ENCODE results near the gene CD84.

The CD84 gene

DNA sequence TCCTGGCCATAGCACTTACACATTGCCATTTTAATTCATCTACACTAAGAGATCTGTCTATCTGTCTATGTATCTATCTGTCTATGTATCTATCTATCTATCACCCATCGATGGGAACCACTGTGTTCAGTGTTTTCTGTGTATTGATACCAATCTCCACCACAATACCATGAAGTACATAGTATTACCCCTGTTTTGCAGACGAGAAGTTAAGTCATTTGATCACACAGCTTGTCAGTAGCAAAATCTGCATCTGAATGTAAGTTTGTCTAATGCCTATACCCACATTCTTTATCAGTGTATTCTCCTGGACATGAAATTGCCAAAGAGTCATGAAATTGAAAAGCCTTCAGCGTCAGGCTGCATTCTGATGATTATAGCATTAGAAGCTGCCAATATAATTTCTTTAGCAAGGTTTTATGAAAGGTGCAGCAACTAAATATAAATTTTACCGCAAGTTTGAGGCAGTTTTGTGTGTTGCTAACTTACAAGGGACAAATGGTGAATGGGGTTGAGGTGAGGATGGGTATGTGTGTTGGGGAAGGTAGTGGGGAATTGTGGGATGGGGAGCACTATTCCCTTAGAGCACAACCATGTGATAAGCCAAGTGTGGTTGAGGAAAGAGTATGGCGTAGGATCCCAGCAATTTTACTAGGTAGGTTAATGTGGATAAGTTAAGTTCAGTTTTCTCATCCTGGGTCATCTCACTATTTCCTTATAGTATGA is 43.4 kb upstream of the CD84 start:
- Histone ChIP-seq H3K27ac (ENCODE audit: low read depth, low read length, severe bottlenecking) (no peak overlapping the region), H3K4me3 (ENCODE audit: extremely low read depth, insufficient read depth, low read length, poor library complexity, severe bottlenecking) (no peak overlapping the region), H3K9me3 (ENCODE audit: control insufficient read depth, low read length) (no peaks in the 10 kb centered on the region), H3K36me3 (ENCODE audit: control insufficient read depth, insufficient read depth, low read length) (no peaks in the 10 kb centered on the region), H3K4me1 (ENCODE audit: control insufficient read depth, insufficient read depth, low read length, poor library complexity, severe bottlenecking) (no peaks in the 10 kb centered on the region)
- WGBS, 2 experiments (ENCODE audit: insufficient coverage in 2 of 2): 92 to 100% methylated on average over 1 to 4 of the region's 5 CpGs

- no peak overlapping the region for H3K27ac ChIP-seq (ENCODE audit: low read depth, low read length, severe bottlenecking)
- H3K4me3 ChIP-seq (ENCODE audit: extremely low read depth, insufficient read depth, low read length, poor library complexity, severe bottlenecking): no peak overlapping the region
- no peaks in the 10 kb centered on the region for H3K9me3 ChIP-seq (ENCODE audit: control insufficient read depth, low read length)
- 83 to 96% methylated on average over 6 to 8 of the region's 8 CpGs for WGBS, 2 experiments (ENCODE audit: insufficient coverage in 2 of 2)
- no peaks in the 10 kb centered on the region for H3K36me3 ChIP-seq (ENCODE audit: control insufficient read depth, insufficient read depth, low read length)
- H3K4me1 ChIP-seq (ENCODE audit: control insufficient read depth, insufficient read depth, low read length, poor library complexity, severe bottlenecking): no peaks in the 10 kb centered on the region
These were observed 42.5 kb upstream of the CD84 start for GRCh38 chr1:160621633-160622413.

DNA sequence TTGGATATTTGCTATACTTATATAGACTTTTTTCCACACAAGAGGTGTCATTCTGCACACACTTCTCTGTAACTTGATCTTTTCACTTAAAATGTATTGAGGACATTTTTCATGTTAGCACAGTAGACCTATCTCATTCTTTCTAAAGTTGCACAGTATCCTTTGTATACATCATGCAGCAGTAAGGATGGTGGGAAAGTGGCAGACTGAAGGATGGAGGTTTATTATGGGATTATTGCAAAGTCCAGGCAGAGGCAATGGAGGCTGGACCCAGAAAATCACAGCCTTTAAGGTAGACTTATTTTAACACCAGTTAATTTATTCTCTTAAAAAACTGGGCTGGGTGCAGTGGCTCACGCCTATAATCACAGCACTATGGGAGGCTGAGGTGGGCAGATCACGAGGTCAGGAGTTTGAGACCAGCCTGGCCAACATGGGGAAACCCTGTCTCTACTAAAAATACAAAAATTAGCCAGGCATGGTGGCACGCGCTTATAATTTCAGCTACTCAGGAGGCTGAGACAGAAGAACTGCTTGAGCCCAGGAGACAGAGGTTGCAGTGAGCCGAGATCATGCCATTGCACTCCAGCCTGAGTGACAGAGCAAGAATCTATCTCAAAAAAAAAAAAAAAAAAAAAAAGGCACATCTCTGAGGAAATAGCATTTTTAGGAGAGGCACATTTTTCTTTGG is 41.8 kb upstream of the CD84 start:
- H3K36me3 ChIP-seq (ENCODE audit: control insufficient read depth, insufficient read depth, low read length): no peaks in the 10 kb centered on the region
- H3K4me3 ChIP-seq (ENCODE audit: extremely low read depth, insufficient read depth, low read length, poor library complexity, severe bottlenecking): no peak overlapping the region
- no peaks in the 10 kb centered on the region for H3K4me1 ChIP-seq (ENCODE audit: control insufficient read depth, insufficient read depth, low read length, poor library complexity, severe bottlenecking)
- no peak overlapping the region for H3K27ac ChIP-seq (ENCODE audit: low read depth, low read length, severe bottlenecking)
- 82 to 97% methylated on average over 3 to 4 of the region's 5 CpGs for WGBS, 2 experiments (ENCODE audit: insufficient coverage in 2 of 2)
- no peaks in the 10 kb centered on the region for H3K9me3 ChIP-seq (ENCODE audit: control insufficient read depth, low read length)

GRCh38 chr1:160619742-160620277 is 40.5 kb upstream of the CD84 start:
- H3K27ac ChIP-seq (ENCODE audit: low read depth, low read length, severe bottlenecking): no peak overlapping the region
- H3K4me1 ChIP-seq (ENCODE audit: control insufficient read depth, insufficient read depth, low read length, poor library complexity, severe bottlenecking): no peaks in the 10 kb centered on the region
- no peaks in the 10 kb centered on the region for H3K36me3 ChIP-seq (ENCODE audit: control insufficient read depth, insufficient read depth, low read length)
- 96 to 100% methylated on average over 2 to 3 of the region's 4 CpGs for WGBS, 2 experiments (ENCODE audit: insufficient coverage in 2 of 2)
- no peaks in the 10 kb centered on the region for H3K9me3 ChIP-seq (ENCODE audit: control insufficient read depth, low read length)
- H3K4me3 ChIP-seq (ENCODE audit: extremely low read depth, insufficient read depth, low read length, poor library complexity, severe bottlenecking): no peak overlapping the region

GRCh38 chr1:160618763-160619274 is 39.5 kb upstream of the CD84 start:
- Histone ChIP-seq H3K27ac (ENCODE audit: low read depth, low read length, severe bottlenecking) (no peak overlapping the region), H3K36me3 (ENCODE audit: control insufficient read depth, insufficient read depth, low read length) (no peaks in the 10 kb centered on the region), H3K4me1 (ENCODE audit: control insufficient read depth, insufficient read depth, low read length, poor library complexity, severe bottlenecking) (no peaks in the 10 kb centered on the region), H3K4me3 (ENCODE audit: extremely low read depth, insufficient read depth, low read length, poor library complexity, severe bottlenecking) (no peak overlapping the region), H3K9me3 (ENCODE audit: control insufficient read depth, low read length) (no peaks in the 10 kb centered on the region)
- WGBS, 2 experiments (ENCODE audit: insufficient coverage in 2 of 2): 92 to 95% methylated on average over 3 of the region's 3 CpGs

- no peaks in the 10 kb centered on the region for H3K4me1 ChIP-seq (ENCODE audit: control insufficient read depth, insufficient read depth, low read length, poor library complexity, severe bottlenecking)
- no peak overlapping the region for H3K27ac ChIP-seq (ENCODE audit: low read depth, low read length, severe bottlenecking)
- no peaks in the 10 kb centered on the region for H3K9me3 ChIP-seq (ENCODE audit: control insufficient read depth, low read length)
- no peak overlapping the region for H3K4me3 ChIP-seq (ENCODE audit: extremely low read depth, insufficient read depth, low read length, poor library complexity, severe bottlenecking)
- 83% methylated on average over 1 of the region's 1 CpG; no CpG with 5 or more reads in 1 of the 2 experiments for WGBS, 2 experiments (ENCODE audit: insufficient coverage in 2 of 2)
- H3K36me3 ChIP-seq (ENCODE audit: control insufficient read depth, insufficient read depth, low read length): no peaks in the 10 kb centered on the region
These were observed 39.0 kb upstream of the CD84 start for GRCh38 chr1:160618327-160618726.

DNA sequence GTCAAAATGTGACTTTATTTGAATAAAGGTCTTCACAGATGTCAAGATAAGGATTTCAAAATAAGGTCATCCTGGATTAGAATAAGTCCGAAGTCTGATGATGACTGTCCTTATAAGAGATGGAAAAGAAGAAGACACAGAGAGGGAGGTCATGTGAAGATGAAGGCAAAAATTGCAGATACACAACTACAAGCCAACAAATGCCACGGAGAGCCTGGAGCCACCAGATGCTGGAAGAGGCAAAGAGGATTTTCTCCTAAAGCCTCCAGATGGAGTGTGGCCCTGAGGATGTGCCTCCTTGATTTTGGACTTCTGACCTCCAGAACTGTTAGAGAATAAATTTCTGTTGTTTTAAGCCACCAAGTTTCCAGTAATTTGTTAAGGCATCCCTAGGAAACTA is 36.4 kb upstream of the CD84 start:
- no peaks in the 10 kb centered on the region for H3K4me1 ChIP-seq (ENCODE audit: control insufficient read depth, insufficient read depth, low read length, poor library complexity, severe bottlenecking)

GRCh38 chr1:160614410-160614809 is 35.1 kb upstream of the CD84 start:
- Histone ChIP-seq H3K9me3 (ENCODE audit: control insufficient read depth, low read length) (no peaks in the 10 kb centered on the region), H3K4me1 (ENCODE audit: control insufficient read depth, insufficient read depth, low read length, poor library complexity, severe bottlenecking) (no peaks in the 10 kb centered on the region), H3K4me3 (ENCODE audit: extremely low read depth, insufficient read depth, low read length, poor library complexity, severe bottlenecking) (no peak overlapping the region), H3K27ac (ENCODE audit: low read depth, low read length, severe bottlenecking) (no peak overlapping the region), H3K36me3 (ENCODE audit: control insufficient read depth, insufficient read depth, low read length) (no peaks in the 10 kb centered on the region)
- WGBS, 2 experiments (ENCODE audit: insufficient coverage in 2 of 2): 91% methylated on average over 4 of the region's 5 CpGs; no CpG with 5 or more reads in 1 of the 2 experiments

More for the DNA sequence above, 36.4 kb upstream of the CD84 start:
- 100% methylated on average over 1 of the region's 2 CpGs; no CpG with 5 or more reads in 1 of the 2 experiments for WGBS, 2 experiments (ENCODE audit: insufficient coverage in 2 of 2)
- Histone ChIP-seq H3K9me3 (ENCODE audit: control insufficient read depth, low read length) (no peaks in the 10 kb centered on the region), H3K4me3 (ENCODE audit: extremely low read depth, insufficient read depth, low read length, poor library complexity, severe bottlenecking) (no peak overlapping the region), H3K27ac (ENCODE audit: low read depth, low read length, severe bottlenecking) (no peak overlapping the region), H3K36me3 (ENCODE audit: control insufficient read depth, insufficient read depth, low read length) (no peaks in the 10 kb centered on the region)

- WGBS, 2 experiments (ENCODE audit: insufficient coverage in 2 of 2): 91 to 97% methylated on average over 6 of the region's 6 CpGs
- H3K4me3 ChIP-seq (ENCODE audit: extremely low read depth, insufficient read depth, low read length, poor library complexity, severe bottlenecking): no peak overlapping the region
- H3K36me3 ChIP-seq (ENCODE audit: control insufficient read depth, insufficient read depth, low read length): no peaks in the 10 kb centered on the region
These were observed 33.4 kb upstream of the CD84 start for GRCh38 chr1:160612613-160613218.

GRCh38 chr1:160610569-160611242 is 31.4 kb upstream of the CD84 start:
- Histone ChIP-seq H3K36me3 (ENCODE audit: control insufficient read depth, insufficient read depth, low read length) (no peaks in the 10 kb centered on the region), H3K9me3 (ENCODE audit: control insufficient read depth, low read length) (no peaks in the 10 kb centered on the region), H3K27ac (ENCODE audit: low read depth, low read length, severe bottlenecking) (no peak overlapping the region), H3K4me1 (ENCODE audit: control insufficient read depth, insufficient read depth, low read length, poor library complexity, severe bottlenecking) (peaks cover 4% of the 10 kb centered on the region), H3K4me3 (ENCODE audit: extremely low read depth, insufficient read depth, low read length, poor library complexity, severe bottlenecking) (no peak overlapping the region)
- WGBS, 2 experiments (ENCODE audit: insufficient coverage in 2 of 2): 64 to 91% methylated on average over 1 of the region's 1 CpG

More at GRCh38 chr1:160612613-160613218, 33.4 kb upstream of the CD84 start:
- no peaks in the 10 kb centered on the region for H3K9me3 ChIP-seq (ENCODE audit: control insufficient read depth, low read length)
- H3K4me1 ChIP-seq (ENCODE audit: control insufficient read depth, insufficient read depth, low read length, poor library complexity, severe bottlenecking): no peaks in the 10 kb centered on the region
- no peak overlapping the region for H3K27ac ChIP-seq (ENCODE audit: low read depth, low read length, severe bottlenecking)

All from mesodermal cell (in vitro differentiated cells).